GM10248 (cell line): ENCODE results near the gene TSPAN3.

Experiments
- CTCF ChIA-PET: fragments of 300-600 bp; sonication (Branson Sonifier 250); formaldehyde crosslinking; extraction: SDS; loops from one replicate; lab custom pipeline; 2021; ENCODE audit warnings: antibody characterized with exemption; lab: Yijun Ruan, JAX
- POLR2A ChIA-PET: fragments of 350-650 bp; sonication (Branson Sonifier 250); formaldehyde crosslinking; extraction: SDS; loops from one replicate; lab custom pipeline; 2020; ENCODE audit warnings: antibody characterized with exemption; lab: Yijun Ruan, JAX
- DNase-seq: peaks from one replicate; pipeline ENCODE4 v3.0.0; 2012; ENCODE audit errors: extremely low spot score
- TF ChIP-seq, protein P1 (sequence below): IDR thresholded peaks from 2 replicates; pipeline ENCODE4 v1.5.1; 2012; ENCODE audit warnings: mild to moderate bottlenecking, low read depth; ENCODE audit errors: extremely low read depth, missing control alignments, control extremely low read depth

TSPAN3 gene

DNA sequence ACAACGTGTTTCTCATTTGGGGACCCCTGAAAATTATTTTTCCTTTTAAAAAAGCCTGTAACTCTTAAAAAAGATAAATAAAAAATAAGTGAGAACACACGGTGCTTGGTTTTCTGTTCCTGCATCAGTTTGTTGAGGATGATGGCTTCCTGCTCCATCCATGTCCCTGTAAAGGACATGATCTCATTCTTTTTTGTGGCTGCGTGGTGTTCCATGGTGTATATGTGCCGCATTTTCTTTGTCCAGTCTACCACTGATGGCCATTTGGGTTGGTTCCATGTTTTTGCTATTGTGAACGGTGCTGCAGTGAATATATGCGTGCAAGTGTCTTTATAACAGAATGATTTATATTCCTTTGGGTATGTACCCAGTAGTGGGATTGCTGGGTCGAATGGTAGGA, 2.3 kb downstream of the TSPAN3 start:
- no peak for DNase-seq
- ChIA-PET POLR2A (no interaction called here), CTCF (interaction anchor here (1.0 to 2.0 kb wide), 4 partner anchors 9 to 475 kb away, joined by 3 to 5 read pairs (median 4); no protein-coding TSS in a partner anchor)

DNA sequence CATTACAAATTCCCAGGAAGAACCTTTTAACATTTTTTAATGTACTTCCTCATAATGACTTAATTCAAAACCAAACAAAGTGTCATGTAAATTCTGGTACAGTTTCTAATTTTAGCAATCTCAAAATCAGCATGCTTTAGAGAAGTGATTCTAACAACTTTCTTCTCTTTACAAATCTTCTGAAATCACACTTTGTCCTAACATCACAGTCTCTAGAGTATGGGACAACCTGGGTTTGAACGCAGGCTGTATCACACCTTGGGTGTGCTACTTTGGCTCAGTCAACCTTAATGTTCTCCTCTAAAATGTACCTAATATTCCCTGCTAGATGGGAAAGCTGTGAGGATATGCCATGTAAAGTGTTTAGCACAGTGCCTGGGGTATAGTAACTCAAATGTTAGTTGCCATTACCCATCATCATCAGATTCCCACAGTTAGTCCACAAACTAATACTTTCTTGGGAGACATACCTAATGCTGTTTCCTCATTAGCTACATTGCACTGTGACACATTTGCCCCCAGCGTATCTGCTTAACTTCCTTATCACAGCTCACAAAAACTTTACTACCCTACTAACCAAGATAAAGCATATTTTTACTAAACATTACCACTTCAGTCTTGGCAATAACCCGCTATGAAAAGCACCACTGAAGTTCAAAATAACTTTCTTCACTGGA, 3.1 kb downstream of the TSPAN3 start:
- DNase-seq: no peak
- CTCF ChIA-PET: interaction anchor here (1.0 to 1.3 kb wide), 3 partner anchors 8 to 33 kb away, joined by 3 to 4 read pairs (median 3); no protein-coding TSS in a partner anchor
- POLR2A ChIA-PET: no interaction called here
- TF ChIP-seq, protein P1, sequence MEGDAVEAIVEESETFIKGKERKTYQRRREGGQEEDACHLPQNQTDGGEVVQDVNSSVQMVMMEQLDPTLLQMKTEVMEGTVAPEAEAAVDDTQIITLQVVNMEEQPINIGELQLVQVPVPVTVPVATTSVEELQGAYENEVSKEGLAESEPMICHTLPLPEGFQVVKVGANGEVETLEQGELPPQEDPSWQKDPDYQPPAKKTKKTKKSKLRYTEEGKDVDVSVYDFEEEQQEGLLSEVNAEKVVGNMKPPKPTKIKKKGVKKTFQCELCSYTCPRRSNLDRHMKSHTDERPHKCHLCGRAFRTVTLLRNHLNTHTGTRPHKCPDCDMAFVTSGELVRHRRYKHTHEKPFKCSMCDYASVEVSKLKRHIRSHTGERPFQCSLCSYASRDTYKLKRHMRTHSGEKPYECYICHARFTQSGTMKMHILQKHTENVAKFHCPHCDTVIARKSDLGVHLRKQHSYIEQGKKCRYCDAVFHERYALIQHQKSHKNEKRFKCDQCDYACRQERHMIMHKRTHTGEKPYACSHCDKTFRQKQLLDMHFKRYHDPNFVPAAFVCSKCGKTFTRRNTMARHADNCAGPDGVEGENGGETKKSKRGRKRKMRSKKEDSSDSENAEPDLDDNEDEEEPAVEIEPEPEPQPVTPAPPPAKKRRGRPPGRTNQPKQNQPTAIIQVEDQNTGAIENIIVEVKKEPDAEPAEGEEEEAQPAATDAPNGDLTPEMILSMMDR: no peak

More for the DNA sequence above, 2.3 kb downstream of the TSPAN3 start:
- TF ChIP-seq, protein P1: no peak

DNA sequence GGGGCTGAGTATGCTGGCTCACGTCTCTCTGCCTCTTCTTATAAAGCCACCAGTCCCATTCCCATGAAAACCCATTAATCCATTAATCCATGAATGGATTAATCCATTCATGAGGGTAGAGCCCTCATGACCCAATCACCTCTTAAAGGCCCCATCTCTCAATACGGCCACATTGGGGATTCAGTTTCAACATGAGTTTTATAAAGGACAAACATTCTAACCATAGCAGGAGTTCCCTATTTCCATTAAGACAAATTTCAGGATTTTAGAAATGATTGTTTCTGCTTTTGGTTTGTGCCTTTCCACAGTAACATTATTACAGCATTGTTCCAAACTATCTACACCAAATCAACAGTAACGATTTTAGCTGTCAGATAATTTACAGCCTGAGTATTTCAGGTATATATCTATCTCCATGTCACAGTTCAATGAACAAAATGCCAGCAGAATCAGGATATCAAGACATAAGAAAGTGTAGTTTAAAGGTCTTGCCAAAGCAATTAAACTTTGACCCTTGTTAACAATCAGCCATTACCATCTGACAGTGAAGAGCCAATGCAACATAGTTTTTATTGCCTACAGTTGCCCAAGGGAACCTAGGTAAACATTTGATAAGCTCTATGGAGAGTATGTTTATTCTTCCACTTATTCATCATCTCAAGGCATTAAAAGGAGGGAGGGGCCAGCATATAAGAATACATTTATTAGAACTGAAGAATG, 3.8 kb downstream of the TSPAN3 start:
- DNase-seq: no peak
- TF ChIP-seq, protein P1: no peak
- ChIA-PET POLR2A (no interaction called here), CTCF (interaction anchor here (1.2 to 1.3 kb wide), 2 partner anchors 23 to 32 kb away, joined by 3 to 4 read pairs; no protein-coding TSS in a partner anchor)

DNA sequence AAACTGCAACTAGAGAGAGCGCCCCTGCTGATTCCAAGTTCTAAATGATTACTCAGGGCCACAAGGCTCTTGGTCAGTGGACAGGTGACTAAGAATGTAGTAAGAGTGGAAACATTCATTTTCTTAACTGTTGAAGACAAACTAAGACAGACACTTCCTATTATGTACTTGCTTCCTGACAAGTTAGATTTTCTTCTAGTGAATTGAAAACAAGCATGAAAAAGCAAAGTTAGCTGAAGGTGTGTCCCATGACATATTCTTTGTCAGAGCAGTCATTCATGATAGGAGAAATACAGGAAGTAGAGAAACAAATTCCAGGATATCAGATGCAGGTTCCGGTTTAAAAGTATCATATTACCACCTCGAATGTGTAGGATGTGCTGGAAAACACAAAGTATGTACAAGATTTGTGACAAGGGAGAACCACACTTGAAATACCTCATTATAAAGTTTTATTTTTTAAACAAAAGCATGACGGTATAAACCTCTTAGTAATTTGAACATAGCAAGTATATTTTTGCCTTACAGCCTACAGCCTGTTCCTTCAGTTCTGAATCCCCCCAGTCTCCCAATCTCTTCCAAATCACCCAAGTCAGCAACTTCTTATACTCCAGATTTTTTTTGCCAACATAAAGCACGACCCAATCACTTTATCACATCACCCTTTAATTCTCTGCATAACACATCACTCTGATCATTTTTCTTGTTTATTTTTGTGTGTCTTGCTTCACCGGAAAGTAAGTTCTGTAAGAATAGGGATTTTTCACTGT, 6.2 kb downstream of the TSPAN3 start:
- ChIA-PET POLR2A (no interaction called here), CTCF (interaction anchor here (1.2 to 2.0 kb wide), 3 partner anchors 19 to 479 kb away, joined by 3 to 7 read pairs (median 4); no protein-coding TSS in a partner anchor)
- DNase-seq: no peak
- TF ChIP-seq, protein P1: no peak

DNA sequence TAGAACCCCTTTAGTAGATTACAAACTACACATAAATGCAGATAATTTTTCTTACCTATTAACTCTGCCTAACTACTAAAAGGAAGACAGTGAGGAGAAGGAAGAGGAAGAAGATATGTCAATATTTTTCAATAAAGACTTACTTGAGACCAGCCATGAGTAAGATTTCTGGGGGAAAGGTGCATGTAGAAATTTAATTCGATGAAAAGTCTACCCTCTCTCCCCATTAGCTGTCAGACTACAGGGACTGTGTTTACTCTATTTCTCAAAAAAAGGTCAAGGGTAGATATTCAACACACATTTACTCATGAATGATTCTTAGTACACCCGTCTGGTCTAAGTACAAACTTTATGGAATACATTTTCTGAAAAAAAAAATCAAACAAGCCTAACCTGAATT, 6.8 kb downstream of the TSPAN3 start:
- ChIA-PET POLR2A (no interaction called here), CTCF (interaction anchor here (1.2 to 2.0 kb wide), 3 partner anchors 18 to 480 kb away, joined by 3 to 7 read pairs (median 4); no protein-coding TSS in a partner anchor)
- DNase-seq: no peak
- TF ChIP-seq, protein P1: no peak

DNA sequence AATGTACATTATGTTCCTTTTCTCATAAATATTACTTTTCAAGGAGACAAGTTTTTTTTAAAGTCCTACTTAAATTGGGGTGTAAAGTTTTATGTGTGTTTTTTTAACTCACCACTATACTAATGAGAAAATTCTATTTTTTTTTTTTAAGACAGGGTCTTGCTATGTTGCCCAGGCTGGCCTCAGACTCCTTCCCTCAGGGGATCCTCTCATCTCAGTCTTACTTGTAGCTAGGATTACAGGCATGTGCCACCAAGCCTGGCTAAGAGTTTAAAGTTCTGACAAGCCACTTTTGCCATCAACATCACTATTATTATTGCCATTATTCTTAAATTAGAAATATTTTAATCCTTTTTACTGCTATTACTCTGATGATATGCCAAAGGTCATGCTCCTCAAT, 7.7 kb downstream of the TSPAN3 start:
- POLR2A ChIA-PET: no interaction called here
- CTCF ChIA-PET: interaction anchor here (1.2 to 2.0 kb wide), 3 partner anchors 17 to 480 kb away, joined by 3 to 7 read pairs (median 4); no protein-coding TSS in a partner anchor
- TF ChIP-seq, protein P1: no peak
- no peak for DNase-seq
